HEK293 (cell line): ENCODE data around the gene ZNF764.

Experiments used
- INSM2 ChIP-seq: fragments of 450-650 bp; formaldehyde crosslinking; IDR thresholded peaks from 2 replicates; pipeline ENCODE4 v1.5.1; 2016; ENCODE audit warnings: missing biosample characterization, missing genetic modification characterization
- KLF7 ChIP-seq: fragments of 450-650 bp; formaldehyde crosslinking; IDR thresholded peaks from 2 replicates; pipeline ENCODE4 v1.5.1; 2016; ENCODE audit warnings: missing biosample characterization, missing genetic modification characterization, borderline replicate concordance
- KLF8 ChIP-seq: fragments of 450-650 bp; formaldehyde crosslinking; IDR thresholded peaks from 2 replicates; pipeline ENCODE4 v1.5.1; 2016; ENCODE audit warnings: missing biosample characterization, missing genetic modification characterization
- PATZ1 ChIP-seq: fragments of 450-650 bp; formaldehyde crosslinking; IDR thresholded peaks from 2 replicates; pipeline ENCODE4 v1.5.1; 2016; ENCODE audit warnings: missing biosample characterization, missing genetic modification characterization
- SETDB1 ChIP-seq: IDR thresholded peaks from one replicate; pipeline ENCODE4 v1.6.1; 2017; ENCODE audit warnings: mild to moderate bottlenecking, low read length, moderate library complexity, mixed read lengths; ENCODE audit not compliant: insufficient read length
- ZBTB11 ChIP-seq: fragments of 450-650 bp; formaldehyde crosslinking; conservative IDR thresholded peaks from 2 replicates; pipeline ENCODE4 v1.5.1; 2016; ENCODE audit warnings: low read depth, missing biosample characterization, missing genetic modification characterization
- ZBTB44 ChIP-seq: fragments of 450-650 bp; IDR thresholded peaks from 2 replicates; pipeline ENCODE4 v1.5.1; 2018; ENCODE audit warnings: missing biosample characterization, mild to moderate bottlenecking, missing genetic modification characterization
- ZBTB6 ChIP-seq: fragments of 450-650 bp; formaldehyde crosslinking; IDR thresholded peaks from 2 replicates; pipeline ENCODE4 v1.5.1; 2017; ENCODE audit warnings: missing biosample characterization, missing genetic modification characterization
- ZBTB8A ChIP-seq: fragments of 450-650 bp; formaldehyde crosslinking; IDR thresholded peaks from 2 replicates; pipeline ENCODE4 v1.5.1; 2016; ENCODE audit warnings: missing biosample characterization, missing genetic modification characterization
- ZNF354C ChIP-seq: fragments of 450-650 bp; formaldehyde crosslinking; IDR thresholded peaks from 2 replicates; pipeline ENCODE4 v1.5.1; 2016; ENCODE audit warnings: missing biosample characterization, missing genetic modification characterization, low read depth, borderline replicate concordance
- ZNF394 ChIP-seq: fragments of 450-650 bp; formaldehyde crosslinking; IDR thresholded peaks from 2 replicates; pipeline ENCODE4 v1.5.1; 2016; ENCODE audit warnings: missing biosample characterization, missing genetic modification characterization, mild to moderate bottlenecking, moderate library complexity, borderline replicate concordance
- ZNF544 ChIP-seq: fragments of 450-650 bp; formaldehyde crosslinking; IDR thresholded peaks from 2 replicates; pipeline ENCODE4 v1.5.0; 2017; ENCODE audit warnings: missing biosample characterization, missing genetic modification characterization
- ZNF623 ChIP-seq: fragments of 450-650 bp; formaldehyde crosslinking; IDR thresholded peaks from 2 replicates; pipeline ENCODE4 v1.5.1; 2016; ENCODE audit warnings: missing biosample characterization, missing genetic modification characterization
- ZNF776 ChIP-seq: fragments of 450-650 bp; formaldehyde crosslinking; IDR thresholded peaks from 2 replicates; pipeline ENCODE4 v1.5.0; 2017; ENCODE audit warnings: missing biosample characterization, missing genetic modification characterization, borderline replicate concordance
- ZNF792 ChIP-seq: fragments of 450-650 bp; formaldehyde crosslinking; IDR thresholded peaks from 2 replicates; pipeline ENCODE4 v1.5.1; 2016; ENCODE audit warnings: missing biosample characterization, missing genetic modification characterization
- ZNF830 ChIP-seq: fragments of 450-650 bp; IDR thresholded peaks from 2 replicates; pipeline ENCODE4 v1.5.0; 2018; ENCODE audit warnings: missing biosample characterization, missing genetic modification characterization, low read depth, mild to moderate bottlenecking, moderate library complexity
- ZSCAN4 ChIP-seq: fragments of 450-650 bp; formaldehyde crosslinking; IDR thresholded peaks from 2 replicates; pipeline ENCODE4 v1.5.1; 2017; ENCODE audit warnings: missing biosample characterization, missing genetic modification characterization
- ZSCAN5A ChIP-seq: fragments of 450-650 bp; formaldehyde crosslinking; IDR thresholded peaks from 2 replicates; pipeline ENCODE4 v1.5.1; 2016; ENCODE audit warnings: missing biosample characterization, missing genetic modification characterization

Gene ZNF764

GRCh38 chr16:30557957-30558788, at the start of gene ZNF764 (continued):
- peak; percentile 91 for TF ChIP-seq ZBTB11 (tag by site-specific recombination)
- no peak for TF ChIP-seq ZSCAN4
- TF ChIP-seq KLF7 (tag by site-specific recombination), result peak; percentile 88
- peak; percentile 96 for TF ChIP-seq KLF8 (tag by site-specific recombination)
- no peak for TF ChIP-seq INSM2 (tag by site-specific recombination)
- peak; percentile 19; the same call in 1 of the 2 replicates for TF ChIP-seq ZNF623 (tag by site-specific recombination)
- no peak for TF ChIP-seq ZNF354C (tag by site-specific recombination)
- TF ChIP-seq ZNF830 (tag by site-specific recombination), result no peak
- no peak for TF ChIP-seq ZNF776 (tag by site-specific recombination)
- TF ChIP-seq ZNF792 (tag by site-specific recombination), result no peak
- TF ChIP-seq ZBTB44 (tag by site-specific recombination), result peak; percentile 49; the same call in 1 of the 2 replicates
- peak; percentile 99 for TF ChIP-seq ZBTB8A (tag by site-specific recombination)
- TF ChIP-seq ZNF394 (tag by site-specific recombination), result peak; percentile 65; the same call in 1 of the 2 replicates
- no peak for TF ChIP-seq ZBTB6 (tag by site-specific recombination)
- TF ChIP-seq PATZ1, result peak; percentile 92
- no peak for TF ChIP-seq SETDB1
- peak; percentile 48; the same call in 1 of the 2 replicates for TF ChIP-seq ZSCAN5A
- no peak for TF ChIP-seq ZNF544 (tag by site-specific recombination)
